Smooth muscle cell (in vitro differentiated cells): ENCODE data around the gene MACROH2A1. TPM values are rescaled to one million over a fixed set of nuclear protein-coding genes. Genes with fewer than 3 reads are reported as not detected.

Experiments used
- DNase-seq: peaks from one replicate; lab custom pipeline; 2025; ENCODE audit not compliant: unreplicated experiment; lab: John Stamatoyannopoulos, UW
- H2AFZ ChIP-seq: fragments of 200-600 bp; sonication (generic); 2 replicates; pipeline ENCODE4 v1.6.0; 2016; ENCODE audit warnings: antibody characterized with exemption, low read depth, mild to moderate bottlenecking
- H3F3A ChIP-seq: fragments of 200-600 bp; sonication (generic); 2 replicates; pipeline ENCODE4 v1.6.0; 2017; ENCODE audit warnings: antibody characterized with exemption, low read depth
- H3K27ac ChIP-seq: fragments of 200-600 bp; sonication (generic); 2 replicates; pipeline ENCODE4 v1.5.1; 2016; ENCODE audit warnings: low read depth, mild to moderate bottlenecking
- H3K27me3 ChIP-seq: fragments of 200-600 bp; sonication (generic); 2 replicates; pipeline ENCODE4 v1.6.1; 2016; ENCODE audit warnings: low read depth, mild to moderate bottlenecking
- H3K36me3 ChIP-seq: fragments of 200-600 bp; sonication (generic); 2 replicates; pipeline ENCODE4 v1.5.1; 2016; ENCODE audit warnings: low read depth
- H3K4me1 ChIP-seq: fragments of 200-600 bp; sonication (generic); 2 replicates; pipeline ENCODE4 v1.5.1; 2016; ENCODE audit warnings: low read depth
- H3K4me2 ChIP-seq: fragments of 200-600 bp; sonication (generic); 2 replicates; pipeline ENCODE4 v1.6.0; 2016; ENCODE audit warnings: mild to moderate bottlenecking
- H3K4me3 ChIP-seq: fragments of 200-600 bp; sonication (generic); 2 replicates; pipeline ENCODE4 v1.5.1; 2016; ENCODE audit warnings: mild to moderate bottlenecking
- H3K79me2 ChIP-seq: fragments of 200-600 bp; sonication (generic); 2 replicates; pipeline ENCODE4 v1.6.0; 2016; ENCODE audit warnings: low read depth, mild to moderate bottlenecking
- H3K9ac ChIP-seq: fragments of 200-600 bp; sonication (generic); 2 replicates; pipeline ENCODE4 v1.6.0; 2016; ENCODE audit warnings: low read depth
- H3K9me3 ChIP-seq: fragments of 200-600 bp; sonication (generic); replicated peaks from 2 replicates; pipeline ENCODE4 v1.5.1; 2016; ENCODE audit warnings: low read depth
- H4K20me1 ChIP-seq: fragments of 200-600 bp; sonication (generic); 2 replicates; pipeline ENCODE4 v1.6.0; 2016; ENCODE audit warnings: low read depth
- CTCF ChIP-seq: fragments of 200-600 bp; sonication (generic); IDR thresholded peaks from 2 replicates; pipeline ENCODE4 v1.5.1; 2017; ENCODE audit warnings: borderline replicate concordance, mild to moderate bottlenecking, antibody characterized with exemption; ENCODE audit not compliant: insufficient read depth, poor library complexity, severe bottlenecking
- WGBS: methylation state at CpG from one replicate; pipeline ENCODE4 v1.1.7; 2016; ENCODE audit warnings: low lambda C conversion rate; 5-methylcytosine and 5-hydroxymethylcytosine counted together
- polyA plus RNA-seq: library from polyadenylated mRNA; unstranded; fragments of >200 nt; fragmentation: Nextera tagmentation; extraction: Ambion mirVana; gene quantifications from 2 replicates; pipeline ENCODE4 v1.2.1, GENCODE V29; 2016
- total RNA-seq: library from RNA; depleted of rRNA; stranded (reverse); fragments of >200 nt; gene quantifications from 2 replicates; pipeline ENCODE4 v1.2.3, GENCODE V29; 2014

The MACROH2A1 gene
- total and polyA plus RNA-seq, 2 experiments from 2014 or later: 309 to 371 TPM

GRCh38 chr5:135304352-135305221 is 94.4 kb downstream of the MACROH2A1 start:
- Histone ChIP-seq H3K9ac (no peak overlapping the region), H3K27ac (no peak overlapping the region), H3F3A (no peaks in the 10 kb centered on the region), H2AFZ (no peak overlapping the region), H3K36me3 (no peaks in the 10 kb centered on the region), H3K9me3 (no peaks in the 10 kb centered on the region), H3K4me1 (peaks cover 9% of the 10 kb centered on the region), H4K20me1 (no peaks in the 10 kb centered on the region), H3K4me2 (no peak overlapping the region), H3K27me3 (no peaks in the 10 kb centered on the region), H3K79me2 (no peaks in the 10 kb centered on the region), H3K4me3 (no peak overlapping the region)
- WGBS: 91% methylated on average over 12 of the region's 12 CpGs
- no peak for TF ChIP-seq CTCF
- no peak for DNase-seq

- no peak for TF ChIP-seq CTCF
- no peak overlapping the region for H2AFZ ChIP-seq
Observed at GRCh38 chr5:135303582-135304173, 95.4 kb downstream of the MACROH2A1 start.

GRCh38 chr5:135296900-135297816 is 101.9 kb downstream of the MACROH2A1 start:
- H3K4me3 ChIP-seq: no peak overlapping the region
- H3K27me3 ChIP-seq: no peaks in the 10 kb centered on the region
- no peaks in the 10 kb centered on the region for H3K79me2 ChIP-seq
- TF ChIP-seq CTCF: no peak
- no peaks in the 10 kb centered on the region for H3K9me3 ChIP-seq
- H4K20me1 ChIP-seq: no peaks in the 10 kb centered on the region
- H3F3A ChIP-seq: no peaks in the 10 kb centered on the region
- H2AFZ ChIP-seq: no peak overlapping the region
- H3K4me2 ChIP-seq: no peak overlapping the region
- no peaks in the 10 kb centered on the region for H3K4me1 ChIP-seq
- H3K9ac ChIP-seq: no peak overlapping the region
- no peak for DNase-seq
- WGBS: 100% methylated on average over 5 of the region's 5 CpGs
- H3K36me3 ChIP-seq: no peaks in the 10 kb centered on the region
- H3K27ac ChIP-seq: no peak overlapping the region

More at GRCh38 chr5:135303582-135304173, 95.4 kb downstream of the MACROH2A1 start:
- Histone ChIP-seq H3K4me2 (no peak overlapping the region), H3K36me3 (no peaks in the 10 kb centered on the region), H3K4me1 (peaks cover under 1% of the 10 kb centered on the region), H4K20me1 (no peaks in the 10 kb centered on the region), H3K9me3 (no peaks in the 10 kb centered on the region), H3K27ac (no peak overlapping the region), H3K9ac (no peak overlapping the region), H3K4me3 (no peak overlapping the region), H3F3A (no peaks in the 10 kb centered on the region), H3K79me2 (no peaks in the 10 kb centered on the region), H3K27me3 (no peaks in the 10 kb centered on the region)
- no peak for DNase-seq
- 88% methylated on average over 6 of the region's 6 CpGs for WGBS
